Central memory CD4-positive, alpha-beta T cell (primary cell): ENCODE measurements around the gene HOXD4.

Experiments
- DNase-seq: peaks from one replicate; pipeline ENCODE4 v3.0.0; 2022

HOXD4 gene

GRCh38 chr2:176172895-176173566 lies 21.7 kb downstream of the HOXD4 start:
- no peak for DNase-seq

DNA sequence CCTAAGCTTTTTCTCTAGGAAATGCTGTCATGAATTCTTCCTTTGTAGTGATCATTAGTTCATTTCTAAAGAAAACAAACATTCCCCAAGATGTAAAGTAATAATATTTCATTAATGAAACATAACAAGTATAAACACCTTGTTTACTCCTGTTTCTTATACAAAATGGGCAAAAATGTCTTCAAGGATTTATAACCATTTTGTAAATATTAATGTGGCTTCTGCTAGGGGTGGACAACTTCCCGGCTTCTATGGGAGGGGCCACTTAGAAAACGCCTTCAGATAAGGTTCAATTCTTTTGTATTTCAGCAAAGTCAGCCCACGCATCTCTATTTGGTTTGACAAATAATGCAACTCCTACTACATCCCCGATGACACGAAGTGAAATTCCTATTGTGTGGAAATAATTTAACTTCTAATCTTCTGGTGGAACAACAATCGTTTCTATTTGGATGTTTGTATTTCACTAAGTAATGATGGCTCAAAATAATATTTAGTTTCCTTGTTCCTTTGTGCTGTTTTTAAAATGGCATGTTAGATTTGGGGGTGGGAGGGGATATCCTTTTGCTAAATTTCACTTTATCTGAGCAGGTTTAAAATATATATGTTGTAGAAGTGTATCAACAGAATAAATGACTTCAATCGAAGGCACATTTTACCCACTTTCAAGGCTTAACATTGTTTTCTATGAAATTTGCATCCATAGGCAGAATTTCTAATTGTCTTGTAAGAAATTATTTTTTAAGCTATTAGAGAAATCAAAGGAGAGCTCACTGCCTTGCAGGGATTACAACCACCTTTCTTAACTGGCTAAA lies 22.4 kb downstream of the HOXD4 start:
- DNase-seq = no peak

DNA sequence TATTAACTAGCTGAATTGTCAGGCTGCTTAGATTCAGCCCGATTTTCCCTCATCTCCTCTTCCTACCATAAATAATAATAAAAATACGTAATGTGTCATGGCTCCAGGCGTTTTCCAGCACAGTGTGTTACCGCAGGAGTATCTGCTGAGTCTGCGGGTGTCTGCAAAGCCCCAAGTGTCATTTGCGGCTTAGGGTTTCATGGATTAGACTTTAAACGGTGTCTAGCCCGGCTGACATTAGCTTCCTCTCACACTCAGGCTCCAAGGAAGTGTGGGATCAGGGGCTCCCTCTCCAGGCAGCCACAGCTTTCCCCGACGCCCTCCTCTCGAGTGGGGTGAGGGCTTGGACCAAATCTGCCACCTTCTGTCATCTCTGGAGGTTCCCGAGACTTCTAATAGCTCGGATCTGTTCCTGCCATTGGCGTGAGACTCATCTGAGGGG lies 23.1 kb downstream of the HOXD4 start:
- DNase-seq = no peak

GRCh38 chr2:176174824-176175708 lies 23.7 kb downstream of the HOXD4 start:
- no peak for DNase-seq

- no peak for DNase-seq
Observed at GRCh38 chr2:176175709-176176607, 24.6 kb downstream of the HOXD4 start.

DNA sequence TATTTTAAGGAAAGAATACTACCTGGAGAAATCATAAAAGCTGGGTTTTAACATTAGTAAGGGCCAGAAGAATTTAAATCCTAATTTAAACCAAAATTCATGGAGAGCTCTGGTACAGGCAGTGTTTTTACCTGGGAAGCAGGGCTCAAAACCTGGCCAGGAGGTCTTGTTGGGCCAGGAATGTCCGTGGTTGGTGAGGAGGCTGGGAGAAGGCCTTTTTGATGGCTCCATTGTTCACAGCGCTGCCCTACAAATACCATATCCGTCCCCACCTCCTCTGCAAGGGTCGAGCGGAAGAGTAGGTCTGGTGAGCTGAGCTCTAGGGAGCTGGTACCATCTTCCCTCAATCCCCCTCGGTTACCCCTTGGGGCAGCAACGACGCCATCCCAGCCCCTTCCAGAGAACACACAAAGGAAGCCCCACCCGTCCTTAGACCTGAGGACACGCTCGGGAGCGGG lies 26.3 kb downstream of the HOXD4 start:
- no peak for DNase-seq

DNA sequence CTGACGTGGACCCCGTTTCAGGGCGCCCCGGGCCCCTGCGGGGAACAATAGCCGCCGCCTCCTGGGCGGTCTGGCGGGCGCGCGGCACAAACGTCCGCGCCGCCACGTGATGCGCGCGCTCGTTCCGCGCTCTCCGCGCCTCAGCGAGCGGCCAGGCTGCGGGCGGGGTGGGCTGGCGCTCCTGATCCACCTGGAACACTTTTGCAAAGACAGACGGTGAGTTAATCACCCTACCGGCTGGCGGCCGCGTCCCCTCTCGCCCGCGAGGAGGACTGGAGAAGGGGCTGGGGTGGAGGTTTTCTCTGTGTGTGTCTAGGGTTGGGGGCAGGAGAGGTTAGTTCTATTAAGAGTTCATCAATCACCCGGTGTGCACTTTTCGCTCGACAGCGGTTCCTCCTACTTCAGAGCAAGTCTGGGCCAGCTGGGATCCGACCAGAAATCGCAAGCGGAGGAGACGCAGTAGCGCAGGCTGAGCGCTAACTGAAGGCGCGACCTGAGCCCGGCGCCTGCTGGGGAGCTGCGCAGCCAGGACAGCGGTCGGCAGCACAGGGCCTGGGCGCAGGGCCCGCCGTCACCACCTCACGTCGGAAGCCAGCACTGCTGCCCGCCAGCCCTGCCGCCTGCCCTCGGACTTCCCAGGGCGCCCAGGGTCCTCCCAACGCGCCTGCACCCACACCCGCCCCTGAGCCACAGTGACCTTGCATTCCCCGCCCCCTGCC lies 26.8 kb downstream of the HOXD4 start:
- DNase-seq = no peak

DNA sequence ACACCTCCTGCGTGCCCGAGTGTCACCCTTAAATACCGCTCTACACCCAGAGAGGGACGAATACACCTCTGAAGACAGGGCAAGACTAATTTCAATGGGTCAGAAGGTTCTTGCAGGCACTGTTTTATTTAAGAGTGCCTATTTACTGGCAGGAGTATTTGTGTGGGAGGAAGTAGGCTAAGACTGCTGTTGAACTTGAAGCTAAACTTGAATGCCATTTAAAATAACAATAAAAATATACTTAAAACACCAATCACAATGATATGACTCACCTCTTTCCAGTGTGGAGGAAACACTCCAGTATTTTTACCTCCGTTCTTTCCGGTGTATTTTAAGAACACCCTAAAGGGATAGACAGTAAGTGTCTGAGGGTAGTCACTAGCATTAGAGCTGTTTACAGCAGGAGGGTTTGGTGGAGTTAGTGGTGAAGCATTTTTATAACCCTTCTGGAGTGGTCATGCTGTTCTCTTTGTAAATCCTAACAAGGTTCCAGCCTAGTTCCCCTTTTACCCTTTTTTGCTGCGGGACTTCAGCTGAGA lies 27.5 kb downstream of the HOXD4 start:
- DNase-seq = no peak

DNA sequence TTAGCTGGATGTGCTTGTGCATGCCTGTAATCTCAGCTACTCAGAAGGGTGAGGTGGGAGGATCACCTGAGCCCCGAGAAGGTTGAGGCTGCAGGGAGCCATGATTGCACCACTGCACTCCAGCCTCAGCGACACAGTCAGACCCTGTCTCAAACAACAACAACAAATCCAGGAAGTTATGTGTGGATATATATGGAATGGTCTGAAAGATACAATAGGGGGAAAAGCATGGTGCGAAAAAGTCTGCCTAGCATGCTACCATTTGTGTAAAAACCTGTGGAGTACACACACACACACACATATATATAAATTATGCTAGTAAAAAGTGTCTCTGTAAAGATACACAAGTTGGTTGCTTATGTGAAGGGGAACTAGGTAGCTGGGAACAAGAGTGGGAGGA lies 30.2 kb downstream of the HOXD4 start:
- no peak for DNase-seq

GRCh38 chr2:176182671-176183070 lies 31.3 kb downstream of the HOXD4 start:
- no peak for DNase-seq

GRCh38 chr2:176184749-176185148 lies 33.4 kb downstream of the HOXD4 start:
- DNase-seq = no peak

DNA sequence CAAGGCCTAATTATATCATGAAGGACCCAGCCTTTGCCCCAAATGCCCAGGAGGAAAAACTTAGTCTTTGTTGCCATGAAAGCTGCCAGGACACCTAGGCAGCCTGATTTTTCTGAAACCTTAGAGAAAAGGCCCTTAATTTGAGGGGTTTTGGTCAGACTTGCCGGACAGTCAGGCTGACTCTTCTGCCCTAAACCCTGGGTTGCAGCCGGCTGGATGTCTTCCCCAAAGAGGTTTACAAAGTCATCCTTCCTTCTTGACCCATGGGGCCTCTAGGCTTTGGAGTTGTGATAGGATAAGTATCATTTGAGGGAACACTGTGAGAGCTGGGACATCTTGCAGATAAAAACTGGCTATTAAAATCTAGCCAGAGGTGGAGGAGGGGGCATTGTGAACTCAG lies 34.7 kb downstream of the HOXD4 start:
- no peak for DNase-seq

GRCh38 chr2:176187200-176187898 lies 36.0 kb downstream of the HOXD4 start:
- no peak for DNase-seq

DNA sequence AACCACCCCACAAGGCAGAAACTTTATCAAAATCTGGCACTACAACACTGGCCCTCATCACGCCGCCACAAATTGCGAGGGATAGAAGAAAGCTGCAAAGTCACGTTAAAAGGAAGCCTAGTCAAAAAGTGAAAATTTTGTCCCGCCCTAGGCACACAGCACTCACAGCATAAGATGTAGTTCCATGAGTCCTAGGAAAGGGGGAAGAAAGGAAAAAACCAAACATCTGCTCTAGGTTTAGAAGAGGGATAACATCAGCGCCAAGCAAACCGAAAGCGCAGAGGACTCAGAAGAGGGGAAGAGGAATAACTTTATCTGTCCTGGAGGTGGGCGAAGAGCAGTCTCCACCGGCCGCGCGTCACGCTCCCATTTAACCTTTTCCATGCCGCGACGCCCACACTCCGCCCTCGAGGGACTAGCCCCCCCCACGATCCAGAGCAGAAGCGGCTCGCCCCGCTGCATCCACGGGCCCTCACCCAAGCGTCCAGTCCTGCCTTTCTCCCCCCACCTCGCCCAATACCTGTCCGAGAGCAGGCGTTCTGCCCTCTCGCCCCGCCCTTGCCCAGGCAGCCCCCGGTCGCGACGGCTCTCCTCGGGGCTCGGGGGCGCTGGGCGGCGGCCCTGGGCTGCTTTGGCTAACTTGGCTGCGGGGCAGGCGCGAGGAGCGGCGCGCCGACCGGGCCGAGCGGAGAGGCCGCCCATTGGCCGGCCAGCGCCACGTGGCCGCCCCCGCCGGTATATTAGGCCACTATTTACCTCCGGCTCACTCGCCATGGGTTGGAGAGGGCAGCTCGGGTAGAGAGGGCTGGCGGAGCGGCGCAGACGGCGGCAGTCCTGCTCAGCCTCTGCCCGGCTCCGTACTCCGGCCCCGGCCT lies 36.8 kb downstream of the HOXD4 start, which contains the start of gene HOXD1:
Gene HOXD1 (plus strand): TSS at position 770 of the 875 bp plus-strand sequence. CDS start 134 bp downstream, outside the sequence.
- DNase-seq = no peak

DNA sequence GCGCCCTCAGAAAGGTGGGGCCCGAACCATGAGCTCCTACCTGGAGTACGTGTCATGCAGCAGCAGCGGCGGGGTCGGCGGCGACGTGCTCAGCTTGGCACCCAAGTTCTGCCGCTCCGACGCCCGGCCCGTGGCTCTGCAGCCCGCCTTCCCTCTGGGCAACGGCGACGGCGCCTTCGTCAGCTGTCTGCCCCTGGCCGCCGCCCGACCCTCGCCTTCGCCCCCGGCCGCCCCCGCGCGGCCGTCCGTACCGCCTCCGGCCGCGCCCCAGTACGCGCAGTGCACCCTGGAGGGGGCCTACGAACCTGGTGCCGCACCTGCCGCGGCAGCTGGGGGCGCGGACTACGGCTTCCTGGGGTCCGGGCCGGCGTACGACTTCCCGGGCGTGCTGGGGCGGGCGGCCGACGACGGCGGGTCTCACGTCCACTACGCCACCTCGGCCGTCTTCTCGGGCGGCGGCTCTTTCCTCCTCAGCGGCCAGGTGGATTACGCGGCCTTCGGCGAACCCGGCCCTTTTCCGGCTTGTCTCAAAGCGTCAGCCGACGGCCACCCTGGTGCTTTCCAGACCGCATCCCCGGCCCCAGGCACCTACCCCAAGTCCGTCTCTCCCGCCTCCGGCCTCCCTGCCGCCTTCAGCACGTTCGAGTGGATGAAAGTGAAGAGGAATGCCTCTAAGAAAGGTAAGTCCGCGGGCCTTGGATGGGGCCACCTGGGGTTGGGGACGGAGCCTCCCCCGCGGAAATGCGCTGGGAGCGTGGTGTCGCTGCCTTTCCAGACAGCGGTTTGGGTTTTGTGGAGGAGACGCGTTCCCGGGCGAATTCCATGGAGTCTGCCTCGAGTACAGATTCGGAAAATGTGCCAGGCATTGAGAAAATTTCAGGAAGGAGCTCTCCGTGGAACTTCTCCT lies 37.7 kb downstream of the HOXD4 start:
- DNase-seq = no peak

GRCh38 chr2:176189681-176190641 lies 38.6 kb downstream of the HOXD4 start:
- DNase-seq = no peak

DNA sequence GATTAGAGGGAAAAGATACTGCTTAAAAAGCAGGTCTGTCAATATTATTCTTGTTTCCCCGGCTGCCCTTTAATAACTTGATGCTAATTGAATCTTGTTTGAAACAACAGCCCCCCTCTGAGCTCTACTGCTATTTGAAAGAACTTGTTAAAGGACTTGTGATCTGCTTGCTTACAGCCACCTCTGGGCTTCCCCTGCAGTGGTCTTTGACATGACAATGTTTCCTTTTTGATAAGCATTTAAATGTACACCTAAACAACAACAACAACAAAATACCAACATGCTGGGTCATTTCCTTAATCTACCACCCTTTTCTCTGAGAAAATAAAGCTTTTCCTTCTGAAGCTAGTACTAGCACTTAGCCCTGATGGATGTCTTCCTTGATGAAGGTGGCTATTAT lies 41.0 kb downstream of the HOXD4 start:
- DNase-seq = no peak
